G401 (cell line): ENCODE measurements around the gene GPC6. TPM values are rescaled to one million over a fixed set of nuclear protein-coding genes. Genes with fewer than 3 reads are reported as not detected.

ENCODE experiments used
- DNase-seq: peaks from one replicate; pipeline ENCODE4 v3.0.0-alpha.2; 2015; ENCODE audit warnings: low spot score
- in situ Hi-C: cut with HindIII; loops from 2 replicates; pipeline ENCODE4 v1.10.0; 2016; ENCODE audit warnings: low sequenced_read_pairs, mixed read lengths
- total RNA-seq: library from RNA; depleted of rRNA; stranded (reverse); fragments of >200 nt; shearing (Covaris generic); gene quantifications from 2 replicates; pipeline ENCODE4 v1.2.3, GENCODE V29; 2014

The GPC6 gene
- total RNA-seq, 1 experiment from 2014 or later: 2.1 TPM

DNA sequence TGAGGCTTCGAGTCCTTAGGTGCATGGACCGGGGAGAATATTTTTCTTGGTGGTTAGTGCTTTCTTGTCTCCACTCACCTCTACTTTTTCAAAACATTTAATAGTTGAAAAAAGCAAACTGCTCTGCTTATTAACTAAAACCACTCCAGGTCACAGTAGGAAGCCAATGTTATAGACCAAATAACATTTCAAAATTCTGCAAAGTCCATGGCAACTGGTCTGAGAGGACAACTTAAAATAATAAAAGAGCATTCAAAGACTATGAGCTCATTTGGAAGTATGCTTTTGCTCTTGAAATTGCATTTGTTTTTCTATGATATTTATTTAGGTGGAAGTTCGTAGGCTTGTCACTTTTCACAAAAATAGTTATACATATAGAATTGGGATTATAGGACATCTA, 769.9 kb downstream of the GPC6 start:
- no peak for DNase-seq
- in situ Hi-C loops: no loop called here

DNA sequence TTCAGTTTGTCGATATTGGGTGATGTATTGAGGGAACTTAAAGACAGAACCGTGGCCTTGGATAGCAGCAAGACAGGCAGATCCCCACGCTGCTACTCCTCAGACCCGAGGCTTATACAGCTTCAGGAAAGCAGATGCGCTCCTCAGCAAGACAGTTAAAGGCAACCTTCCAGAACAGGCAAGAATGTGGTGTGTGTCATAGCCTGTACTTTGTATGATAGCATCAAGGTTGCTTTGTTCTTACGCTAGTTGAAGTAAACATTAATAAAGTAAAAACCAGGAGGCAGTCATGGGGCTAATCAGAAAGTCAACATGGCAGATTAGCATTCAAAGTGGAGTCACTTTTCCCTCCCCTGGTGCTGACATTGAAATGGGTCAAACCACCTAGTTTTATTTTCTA, 779.7 kb downstream of the GPC6 start:
- in situ Hi-C loops: no loop called here
- DNase-seq: no peak

- in situ Hi-C loops: no loop called here
- no peak for DNase-seq
Measured at GRCh38 chr13:94007072-94007471, 780.5 kb downstream of the GPC6 start.

DNA sequence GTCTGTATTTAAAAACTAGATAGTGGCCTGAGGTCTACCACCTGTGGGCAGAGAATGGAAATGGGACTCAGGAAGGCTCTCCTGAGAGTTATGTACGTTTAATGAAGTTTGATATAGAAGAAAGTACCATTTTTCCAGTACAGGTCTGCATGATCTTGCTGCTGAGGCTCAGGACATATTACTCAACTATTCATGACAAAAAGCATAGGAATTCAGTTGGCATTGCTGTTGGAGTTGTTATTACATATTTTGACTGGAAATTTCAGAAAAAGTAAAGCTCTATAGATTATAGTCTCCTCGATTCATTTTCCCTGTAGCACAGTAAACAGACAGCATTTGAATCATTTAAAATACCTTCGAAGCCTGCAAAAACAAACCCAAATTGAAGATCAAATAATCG, 783.1 kb downstream of the GPC6 start:
- in situ Hi-C loops: no loop called here
- DNase-seq: no peak

GRCh38 chr13:94014461-94014860, 787.9 kb downstream of the GPC6 start:
- DNase-seq: no peak
- in situ Hi-C loops: no loop called here

DNA sequence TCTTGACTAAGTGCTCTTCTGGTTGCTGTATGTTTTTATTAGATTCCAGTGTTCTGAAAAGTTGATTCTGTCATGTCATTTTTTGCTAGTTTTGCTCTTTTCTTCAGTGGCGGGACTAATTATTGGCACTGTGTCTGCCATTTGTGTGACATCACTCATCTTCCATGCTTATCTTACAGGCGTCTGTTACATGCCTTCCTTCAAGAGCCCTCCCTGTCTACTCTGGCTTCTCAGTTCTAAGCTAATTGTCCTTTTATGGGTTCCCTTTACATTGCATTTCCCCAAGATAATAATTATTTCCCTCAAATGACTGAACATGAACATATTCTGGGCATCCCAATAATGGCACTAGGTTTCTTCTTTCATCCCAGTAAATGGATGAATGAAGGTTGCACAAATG, 793.8 kb downstream of the GPC6 start:
- in situ Hi-C loops: no loop called here
- DNase-seq: no peak

- in situ Hi-C loops: no loop called here
- DNase-seq: no peak
Measured at GRCh38 chr13:94020833-94021232, 794.2 kb downstream of the GPC6 start.

DNA sequence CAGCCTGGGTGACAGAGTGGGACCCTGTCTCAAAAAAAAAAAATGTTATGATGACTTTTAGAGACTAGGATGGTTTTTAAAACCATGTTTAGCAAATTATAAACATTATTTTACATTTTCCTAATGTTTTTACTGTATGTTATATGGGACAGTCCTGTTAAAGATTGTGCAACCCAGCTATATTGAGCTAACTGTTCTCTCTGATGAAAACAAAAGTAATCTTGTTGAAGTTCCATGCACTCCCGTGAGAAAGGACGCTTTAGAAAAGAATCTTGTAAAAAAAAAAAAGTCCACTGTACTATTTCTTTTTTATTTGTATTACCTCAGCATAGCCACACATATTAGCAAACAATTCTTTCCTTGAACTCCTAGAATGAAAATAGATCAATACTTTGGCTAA, 801.6 kb downstream of the GPC6 start:
- DNase-seq: no peak
- in situ Hi-C loops: no loop called here

DNA sequence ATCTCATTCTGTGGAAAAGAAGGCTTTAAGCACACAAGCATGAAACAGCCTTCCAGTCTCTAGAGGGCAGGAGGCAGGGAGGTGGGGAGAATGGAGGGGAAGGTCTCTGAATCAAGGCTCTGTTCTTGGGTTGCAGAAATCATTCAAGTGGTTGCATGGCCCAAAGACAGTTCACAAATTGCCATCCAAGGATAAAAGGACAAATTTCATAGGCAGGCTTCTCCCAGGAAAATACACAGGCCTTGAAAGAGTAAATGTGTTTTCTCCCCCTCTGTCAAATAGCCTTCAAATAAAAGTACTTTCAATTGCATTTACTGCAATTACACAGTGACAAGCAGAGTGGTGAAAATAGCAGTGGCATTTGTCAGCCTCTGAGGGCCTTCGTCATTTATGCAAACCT, 802.0 kb downstream of the GPC6 start:
- in situ Hi-C loops: no loop called here
- DNase-seq: no peak

DNA sequence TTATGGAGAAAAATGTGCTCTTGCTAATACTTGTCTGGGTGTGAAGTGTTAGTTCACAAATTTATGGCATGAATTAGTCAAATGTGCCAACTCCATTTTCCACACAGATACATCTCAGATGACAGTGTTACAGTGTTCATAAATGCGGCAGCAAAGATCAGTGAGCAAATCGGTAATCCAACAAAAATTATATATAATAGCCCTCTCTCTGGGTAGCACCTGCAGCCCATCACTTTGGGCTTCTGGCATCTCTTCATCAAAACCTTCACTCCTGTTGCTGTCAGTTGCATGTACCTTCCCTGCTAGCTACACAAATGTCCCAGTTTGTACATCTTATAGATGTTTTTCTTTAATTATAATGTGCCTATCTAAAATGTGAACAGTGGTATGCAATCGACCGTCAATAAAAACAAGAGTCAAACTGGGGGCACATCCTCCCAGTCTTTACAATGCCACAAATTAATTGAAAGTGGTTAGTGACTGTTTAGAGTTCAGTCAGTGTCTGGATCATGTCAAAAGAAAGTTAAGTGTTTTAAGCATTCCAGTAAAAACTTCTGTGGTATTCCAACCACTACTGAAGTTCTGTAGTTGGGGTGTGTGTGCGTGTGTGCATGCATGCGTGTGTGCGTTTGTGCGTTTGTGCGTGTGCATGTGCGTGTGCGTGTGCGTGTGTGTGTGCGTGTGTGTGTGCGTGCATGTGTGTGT, 804.0 kb downstream of the GPC6 start:
- in situ Hi-C loops: no loop called here
- DNase-seq: no peak

- in situ Hi-C loops: no loop called here
- DNase-seq: no peak
Measured at GRCh38 chr13:94031609-94032008, 805.0 kb downstream of the GPC6 start.

- DNase-seq: no peak
- in situ Hi-C loops: no loop called here
Measured at GRCh38 chr13:94033098-94033497, 806.5 kb downstream of the GPC6 start.

DNA sequence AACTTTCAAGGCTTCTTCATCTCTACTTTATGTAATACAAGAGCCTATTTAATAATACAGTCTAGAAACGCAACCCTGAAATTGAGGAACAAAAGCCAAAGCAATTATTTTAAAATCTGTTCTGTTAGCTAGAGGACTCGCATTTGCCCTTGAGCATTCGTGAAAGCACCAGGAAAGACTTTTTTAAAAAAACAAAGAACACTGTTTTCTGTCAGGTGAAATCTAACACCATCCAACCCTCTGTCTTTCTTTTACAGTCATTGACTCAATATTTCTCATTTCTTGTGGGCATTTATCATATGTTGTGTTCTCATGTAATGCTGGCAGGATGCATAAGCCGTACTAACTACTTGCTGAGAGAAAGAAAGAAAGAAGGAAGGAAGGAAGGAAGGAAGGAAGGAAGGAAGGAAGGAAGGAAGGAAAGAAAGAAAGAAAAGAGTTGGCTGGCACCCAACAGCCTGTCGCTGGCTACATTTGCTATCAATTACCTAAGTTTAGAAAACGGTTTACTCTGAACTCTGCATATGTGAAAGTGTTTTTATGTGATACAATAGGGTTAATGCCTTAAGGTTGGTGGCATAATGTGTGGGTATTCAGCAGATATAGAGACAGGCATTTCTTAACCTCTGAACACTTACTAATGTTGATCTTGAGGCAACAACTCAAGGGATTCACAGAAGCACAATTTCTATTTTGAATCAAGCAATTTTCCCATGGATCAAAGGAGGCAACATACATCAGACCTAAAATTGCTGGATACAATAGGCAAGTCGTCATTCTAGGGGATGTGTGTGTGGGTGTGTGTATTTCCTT, 807.4 kb downstream of the GPC6 start:
- in situ Hi-C loops: no loop called here
- peak; percentile 16 for DNase-seq

- in situ Hi-C loops: no loop called here
Measured at GRCh38 chr13:94050039-94050438, 823.4 kb downstream of the GPC6 start.

GRCh38 chr13:94050686-94051085, 824.1 kb downstream of the GPC6 start:
- in situ Hi-C loops: no loop called here
- DNase-seq: no peak

More at GRCh38 chr13:94050039-94050438, 823.4 kb downstream of the GPC6 start:
- DNase-seq: no peak

GRCh38 chr13:94053986-94054593, 827.5 kb downstream of the GPC6 start:
- no peak for DNase-seq
- in situ Hi-C loops: no loop called here

- in situ Hi-C loops: no loop called here
- no peak for DNase-seq
Measured at GRCh38 chr13:94056362-94056990, 829.9 kb downstream of the GPC6 start.

- no peak for DNase-seq
- in situ Hi-C loops: no loop called here
Measured at GRCh38 chr13:94057618-94058186, 831.1 kb downstream of the GPC6 start.

DNA sequence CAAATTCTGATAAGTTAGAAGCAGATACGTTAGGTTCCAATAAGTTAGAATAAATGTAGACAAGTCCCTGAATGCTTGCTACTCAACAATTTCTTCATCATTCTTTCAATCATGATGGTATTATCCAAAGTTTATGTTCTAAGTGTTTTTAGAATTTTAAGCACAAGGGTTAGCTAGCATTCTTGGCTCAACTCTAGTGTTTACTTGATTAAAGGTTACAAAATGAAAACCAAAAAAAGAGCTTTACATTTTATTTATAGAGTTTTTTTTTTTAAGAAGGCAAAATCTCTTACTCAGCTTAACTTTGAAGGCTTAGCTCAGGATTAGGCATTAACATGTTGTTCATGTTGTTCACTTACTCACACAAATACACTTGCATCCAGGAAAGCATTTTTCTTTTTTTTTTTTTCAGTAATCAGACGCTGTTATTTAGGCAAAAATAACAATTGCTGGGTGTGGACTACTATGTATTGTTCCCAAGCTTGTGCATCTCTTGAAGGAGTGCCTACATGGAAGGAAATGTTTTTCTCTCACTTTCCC, 832.3 kb downstream of the GPC6 start:
- in situ Hi-C loops: no loop called here
- no peak for DNase-seq
